ENCODE measurements around the gene RALA.
"Not testable (repeated sequence)": the region's sequence is repeated elsewhere in the genome, so short reads cannot be mapped to it uniquely, and the experiment has no call there.

The RALA gene

DNA sequence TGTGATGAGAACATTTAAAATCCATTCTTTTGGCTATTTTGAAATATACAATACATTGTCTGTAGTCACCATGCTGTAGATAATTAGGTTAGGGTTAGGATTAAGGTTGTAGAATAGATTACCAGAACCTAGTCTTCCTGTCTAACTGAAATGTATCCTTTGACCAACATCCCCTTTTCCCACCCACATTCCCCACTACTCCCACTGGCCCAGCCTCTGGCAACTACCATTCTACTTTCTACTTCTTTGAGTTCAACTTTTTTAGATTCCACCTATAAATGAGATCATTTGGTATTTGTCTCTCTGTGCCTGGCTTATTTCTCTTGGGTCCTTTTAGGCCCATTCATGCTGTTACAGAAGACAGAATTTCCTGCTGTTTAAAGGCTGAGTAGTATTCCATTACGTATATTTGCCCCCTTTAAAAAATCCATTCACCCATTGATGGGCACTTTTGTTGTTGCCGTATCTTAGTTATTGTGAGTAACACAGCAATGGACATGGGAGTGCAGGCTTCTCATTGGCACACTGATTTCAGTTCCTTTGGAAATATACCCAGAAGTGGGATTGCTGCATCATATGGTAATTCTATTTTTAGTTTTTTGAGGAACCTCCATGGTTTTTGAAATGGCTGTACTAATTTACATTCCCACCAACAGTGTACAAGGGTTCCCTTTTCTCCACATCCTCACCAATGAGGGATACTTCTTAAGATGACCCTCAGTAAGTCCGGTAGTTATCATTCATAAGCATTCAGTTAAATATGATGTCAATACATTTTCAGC is 104.0 kb downstream of the RALA start:
- DNase-seq (ENCODE audit: low read depth) = no peak

DNA sequence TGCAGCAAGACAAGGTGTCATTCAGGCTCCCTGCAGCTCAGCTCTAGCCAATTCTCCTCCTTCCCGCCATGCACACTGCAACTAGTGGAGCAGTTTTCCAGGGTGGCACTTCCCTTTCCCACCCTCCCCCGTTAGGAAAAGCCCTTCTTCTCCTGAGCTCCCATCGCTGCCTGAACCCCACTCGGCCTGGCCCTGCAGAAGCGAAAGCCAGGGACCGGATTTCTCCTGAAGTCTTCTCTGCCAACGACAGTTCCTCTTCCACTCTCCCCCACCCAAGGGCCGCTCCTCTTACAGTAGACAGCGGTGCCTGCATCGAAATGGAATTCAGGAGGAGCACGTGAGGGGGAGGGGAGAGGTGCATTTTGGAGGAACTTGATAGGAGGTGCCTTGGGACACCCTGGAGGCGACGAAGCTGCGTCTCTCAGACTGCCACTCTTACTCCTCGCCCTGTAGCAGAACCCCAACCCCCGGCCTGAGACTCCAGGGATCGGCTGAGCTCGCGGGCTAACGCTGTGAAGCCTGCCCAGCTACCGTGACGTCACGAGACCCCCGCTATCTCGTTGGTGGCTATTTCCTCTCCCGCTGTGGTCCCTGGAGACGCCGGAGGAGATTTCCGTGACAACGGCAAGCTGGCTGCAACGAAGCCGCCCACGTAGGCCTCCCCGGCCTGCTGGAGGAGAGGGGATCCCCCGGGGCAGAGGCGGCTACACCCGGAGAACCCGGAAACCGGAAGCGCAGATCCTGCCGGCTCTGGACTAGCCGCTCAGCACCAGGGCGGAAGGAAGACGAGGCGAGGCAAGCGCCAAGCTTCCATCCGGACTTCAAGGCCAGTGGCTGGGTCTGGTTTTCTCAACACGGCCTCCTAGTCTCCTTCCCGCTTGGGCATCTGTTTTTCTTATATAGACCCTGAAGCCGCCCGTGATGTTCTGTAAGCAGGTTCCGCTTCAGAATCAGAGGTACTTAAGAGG is 109.7 kb downstream of the RALA start:
- DNase-seq (ENCODE audit: low read depth) = peak; percentile 62

DNA sequence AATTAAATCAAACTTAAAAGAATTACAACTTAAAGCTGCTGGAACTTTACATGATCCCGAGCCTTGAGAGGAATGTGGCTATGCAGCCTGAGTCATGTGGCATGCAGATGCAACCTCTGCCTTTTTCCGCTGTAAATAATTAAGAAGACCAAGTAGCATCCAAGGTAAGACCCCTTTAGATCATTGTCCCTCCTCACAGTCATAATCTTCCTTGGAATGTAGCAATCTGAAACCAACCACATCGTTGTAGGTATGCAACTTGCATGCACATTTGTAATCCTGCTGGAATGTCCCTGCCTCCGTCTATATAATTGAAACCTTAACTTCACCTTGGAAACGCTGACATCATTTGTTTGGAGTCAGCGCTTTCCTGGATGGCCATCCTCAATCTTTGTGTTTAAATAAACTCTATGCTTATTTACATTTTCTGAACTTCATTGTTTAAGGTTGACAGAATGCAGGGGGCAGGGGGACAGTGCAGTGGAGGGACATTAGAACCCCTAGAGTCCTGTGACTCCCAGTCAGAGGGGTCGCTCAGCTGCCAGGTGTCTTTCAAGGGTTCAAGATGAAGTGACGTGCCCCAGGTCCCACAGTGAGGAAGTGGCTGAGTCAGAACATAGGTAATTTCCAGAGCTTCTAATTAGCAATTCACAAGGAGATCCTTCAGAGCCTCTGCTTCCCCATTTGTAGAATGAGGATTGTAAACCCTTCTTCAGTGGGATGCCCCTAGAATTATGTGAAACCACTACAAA is 110.7 kb downstream of the RALA start:
- no peak for DNase-seq (ENCODE audit: low read depth)

DNA sequence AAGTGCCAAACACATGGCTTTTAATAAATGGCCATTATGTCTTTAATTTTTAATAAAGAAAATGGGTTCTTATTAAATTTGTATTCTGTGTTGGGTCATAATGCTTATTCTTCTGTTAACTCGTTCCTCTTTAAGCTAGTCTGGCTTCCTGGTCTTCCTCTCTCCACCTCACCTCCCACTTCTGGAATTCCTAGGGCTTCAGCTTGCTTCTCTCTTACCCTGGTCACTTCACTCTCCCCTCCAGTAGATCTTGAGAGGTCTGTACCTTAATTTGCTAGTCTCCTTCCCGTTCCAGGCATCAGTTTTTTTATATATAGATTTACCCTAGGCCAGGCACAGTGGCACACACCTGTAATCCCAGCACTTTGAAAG is 111.2 kb downstream of the RALA start:
- DNase-seq (ENCODE audit: low read depth) = no peak

DNA sequence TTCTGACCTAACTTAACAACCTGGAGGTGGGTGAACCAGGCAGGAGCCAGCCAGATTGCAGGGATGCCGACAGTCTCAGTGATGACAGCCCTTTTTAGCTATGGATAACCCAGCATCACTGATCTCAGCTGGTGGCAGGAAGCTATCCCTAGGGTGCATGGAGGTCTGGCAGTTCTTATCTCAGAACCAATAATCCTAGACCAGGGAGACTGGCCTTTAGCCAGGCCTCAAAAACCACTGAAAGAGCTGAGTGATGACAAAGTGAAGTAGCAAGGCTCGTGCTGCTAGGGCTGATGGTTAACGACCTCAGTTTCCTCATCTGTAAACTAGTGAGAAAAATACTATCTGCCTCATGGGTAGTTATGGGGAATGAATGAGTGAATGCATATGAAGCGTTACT is 112.5 kb downstream of the RALA start:
- DNase-seq (ENCODE audit: low read depth) = no peak

DNA sequence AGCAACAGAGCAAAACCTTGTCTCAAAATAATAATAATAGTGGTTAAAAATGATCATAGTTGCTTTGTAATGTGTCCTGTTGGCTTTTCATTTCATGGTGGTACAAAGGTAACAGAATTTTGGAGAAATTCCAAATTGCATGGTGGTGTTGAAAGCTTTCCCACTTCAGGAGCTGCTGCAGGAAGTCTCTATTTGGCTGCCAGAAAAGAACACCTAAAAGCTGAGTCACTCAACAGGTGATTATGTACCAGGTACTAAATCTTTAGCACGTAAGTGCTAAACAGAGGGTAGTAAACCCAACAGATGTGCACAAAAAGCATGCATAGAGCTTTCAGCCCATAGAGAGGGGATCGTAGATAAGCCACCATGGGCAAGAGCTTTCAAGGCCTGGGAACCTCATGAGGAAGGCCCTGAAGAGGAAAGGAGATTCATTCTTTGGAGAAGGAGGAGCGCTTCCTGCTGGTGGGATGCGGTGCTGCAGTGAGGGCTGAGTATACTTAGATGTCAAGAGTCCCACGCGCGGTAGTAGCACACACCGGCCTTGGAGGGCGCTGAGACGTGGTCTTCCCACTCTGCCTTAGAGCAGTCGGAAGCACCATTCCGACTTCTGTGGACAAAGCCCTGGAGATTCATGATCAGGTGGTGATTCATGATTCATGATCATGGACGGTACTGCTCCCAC is 118.7 kb downstream of the RALA start:
- DNase-seq (ENCODE audit: low read depth) = peak; percentile 15

DNA sequence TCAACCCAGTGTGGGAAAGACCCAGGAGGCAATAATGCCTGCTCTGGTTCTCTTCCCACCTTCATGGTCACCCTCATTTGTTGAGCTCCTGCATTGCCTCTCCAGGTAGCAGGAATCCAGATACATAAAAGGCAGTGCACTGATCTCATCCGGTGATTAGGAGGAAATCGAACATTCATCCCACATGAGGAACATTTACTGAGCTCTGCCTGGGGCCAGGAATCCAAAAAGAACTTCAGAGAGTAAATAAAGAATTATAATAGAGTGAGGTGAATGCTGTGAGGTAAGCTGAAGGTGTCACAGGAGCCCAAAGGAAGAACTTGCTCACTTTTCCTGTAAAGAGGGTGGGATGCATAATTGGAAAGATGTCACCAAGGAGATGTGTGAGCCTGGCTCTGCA is 121.2 kb downstream of the RALA start:
- DNase-seq (ENCODE audit: low read depth) = no peak

DNA sequence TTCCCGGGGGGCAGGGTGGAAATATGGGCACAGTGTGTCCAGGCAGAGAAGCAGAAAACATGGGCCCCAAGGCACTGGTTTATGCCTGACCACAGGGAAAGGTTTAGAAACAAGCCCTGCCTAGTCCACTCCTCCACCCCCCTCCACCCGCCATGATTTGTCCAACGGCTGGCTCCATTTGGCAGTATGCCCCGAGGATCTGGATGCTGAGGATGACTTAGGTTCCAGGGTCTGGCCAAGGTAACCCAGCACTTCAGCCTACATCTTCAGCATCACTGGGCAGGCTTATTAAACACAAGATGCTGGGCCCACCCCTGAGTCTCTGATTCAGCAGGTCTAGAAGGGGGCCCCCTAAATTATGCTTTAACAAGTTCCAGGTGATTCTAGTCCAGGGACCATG is 121.9 kb downstream of the RALA start:
- DNase-seq (ENCODE audit: low read depth) = no peak

DNA sequence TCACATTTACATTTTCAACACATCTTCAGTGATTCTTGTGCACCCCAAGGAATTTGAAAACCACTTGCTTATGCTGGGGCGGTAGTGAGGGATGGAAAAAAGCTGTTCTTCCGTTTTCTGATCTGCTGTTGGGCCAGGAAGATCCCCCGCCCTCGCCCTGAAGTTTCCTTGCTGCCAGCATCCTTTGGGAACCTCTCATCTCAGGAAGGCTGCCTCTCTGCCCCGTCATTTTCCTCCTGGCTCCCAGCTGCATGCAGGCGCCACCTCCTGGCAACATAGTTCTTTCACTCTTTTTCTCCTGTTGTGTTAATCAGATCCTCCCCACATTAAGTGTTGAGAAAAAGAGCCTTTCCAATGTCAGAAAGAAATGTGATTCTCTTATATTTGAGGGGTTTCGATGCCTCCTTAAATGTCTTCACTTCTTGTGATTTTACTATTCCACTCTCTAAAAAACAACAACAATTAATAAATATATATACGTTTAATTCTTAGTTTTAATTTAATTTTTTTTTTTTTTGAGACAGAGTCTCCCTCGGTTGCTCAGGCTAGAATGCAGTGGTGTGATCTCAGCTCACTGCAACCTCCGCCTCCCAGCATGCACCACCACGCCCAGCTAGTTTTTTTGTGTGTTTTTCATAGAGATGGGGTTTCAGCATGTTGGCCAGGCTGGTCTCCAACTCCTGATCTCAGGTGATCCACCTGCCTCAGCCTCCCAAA is 122.9 kb downstream of the RALA start:
- peak; percentile 15 for DNase-seq (ENCODE audit: low read depth)

DNA sequence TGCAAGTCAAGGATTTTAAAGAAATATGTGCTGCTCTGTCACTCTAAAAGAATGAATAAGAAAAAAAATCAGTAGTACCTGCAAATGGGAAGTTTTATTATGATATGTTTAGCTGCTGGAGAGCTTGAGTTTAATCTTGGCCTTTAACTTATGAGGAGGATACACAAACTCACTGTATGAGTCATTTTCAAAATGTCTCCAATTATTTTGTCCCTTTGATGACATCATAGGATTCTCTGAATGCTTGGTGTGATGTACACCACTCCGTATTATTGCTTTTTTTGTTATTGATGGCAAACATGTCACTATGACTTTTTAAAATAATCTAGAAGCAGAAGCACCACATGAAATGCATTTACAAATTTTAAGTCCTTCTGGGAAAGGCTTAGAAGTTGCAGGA is 125.8 kb downstream of the RALA start:
- DNase-seq (ENCODE audit: low read depth) = no peak

DNA sequence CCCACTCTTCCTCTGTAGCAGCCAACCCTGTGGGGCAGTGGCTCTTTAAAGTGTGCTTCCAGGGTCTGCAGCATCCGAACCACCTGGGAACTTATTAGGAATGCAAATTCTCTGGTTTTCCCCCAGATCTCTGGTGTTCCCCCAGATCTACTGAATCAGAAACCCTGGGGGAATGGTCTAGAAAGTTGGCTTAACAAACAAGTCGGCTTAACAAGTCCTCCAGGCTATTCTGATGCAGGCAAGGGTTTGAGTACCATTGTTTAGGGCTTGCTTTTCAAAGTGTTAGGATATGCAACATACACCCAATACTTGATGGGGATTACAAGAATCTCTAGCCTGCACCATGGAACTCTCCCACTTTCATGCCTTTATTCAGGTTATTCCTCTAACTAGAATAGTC is 126.3 kb downstream of the RALA start:
- DNase-seq (ENCODE audit: low read depth) = no peak

DNA sequence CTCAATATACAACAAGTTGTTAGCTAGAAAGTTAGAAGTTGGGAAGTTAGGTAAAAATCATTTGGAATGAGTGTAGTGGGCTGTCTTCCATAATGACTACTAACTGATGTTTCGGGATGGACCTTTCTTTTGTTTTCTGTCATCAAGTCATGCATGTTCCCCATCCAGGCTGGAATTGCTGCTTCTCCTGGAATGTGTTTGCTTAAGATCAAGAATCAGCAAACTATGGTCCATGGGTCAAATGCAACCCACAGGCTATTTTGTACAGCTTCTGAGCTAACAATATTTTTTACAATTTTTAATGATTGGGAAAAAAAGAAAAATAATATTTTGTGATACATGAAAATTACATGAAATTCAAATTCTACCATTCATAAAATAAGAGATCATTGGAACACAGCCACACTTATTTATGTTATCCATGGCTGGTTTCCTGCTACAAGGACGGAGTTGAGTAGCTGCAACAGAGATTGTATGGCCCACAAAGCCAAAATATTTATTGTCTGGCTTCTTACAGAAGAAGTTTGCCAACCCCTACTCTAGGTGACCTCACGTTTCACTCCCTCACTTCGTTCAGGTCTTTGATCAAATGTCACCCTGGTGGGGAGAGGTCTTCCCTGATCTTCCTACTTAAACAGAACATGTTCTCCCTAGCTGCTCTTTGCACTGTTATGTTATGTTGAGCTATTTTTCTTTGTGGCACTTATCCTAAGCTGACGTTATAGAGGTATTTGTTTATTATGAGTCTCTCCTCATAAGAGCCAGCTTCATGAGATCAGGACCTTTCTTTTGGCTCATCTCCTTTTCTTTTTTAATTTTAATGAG is 127.1 kb downstream of the RALA start:
- no peak for DNase-seq (ENCODE audit: low read depth)

DNA sequence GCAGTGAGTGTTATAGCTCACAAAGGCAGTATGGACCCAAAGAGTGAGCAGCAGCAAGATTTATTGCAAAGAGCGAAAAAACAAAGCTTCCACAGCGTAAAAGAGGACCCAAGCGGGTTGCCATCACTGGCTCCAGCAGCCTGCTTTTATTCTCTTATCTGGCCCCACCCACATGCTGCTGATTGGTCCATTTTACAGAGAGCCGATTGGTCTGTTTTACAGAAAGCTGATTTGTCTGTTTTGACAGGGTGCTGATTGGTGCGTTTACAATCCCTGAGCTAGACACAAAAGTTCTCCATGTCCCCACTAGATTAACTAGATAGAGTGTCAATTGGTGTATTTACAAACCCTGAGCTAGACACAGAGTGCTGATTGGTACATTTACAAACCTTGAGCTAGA is 129.9 kb downstream of the RALA start:
- not testable (repeated sequence) for DNase-seq (ENCODE audit: low read depth)

DNA sequence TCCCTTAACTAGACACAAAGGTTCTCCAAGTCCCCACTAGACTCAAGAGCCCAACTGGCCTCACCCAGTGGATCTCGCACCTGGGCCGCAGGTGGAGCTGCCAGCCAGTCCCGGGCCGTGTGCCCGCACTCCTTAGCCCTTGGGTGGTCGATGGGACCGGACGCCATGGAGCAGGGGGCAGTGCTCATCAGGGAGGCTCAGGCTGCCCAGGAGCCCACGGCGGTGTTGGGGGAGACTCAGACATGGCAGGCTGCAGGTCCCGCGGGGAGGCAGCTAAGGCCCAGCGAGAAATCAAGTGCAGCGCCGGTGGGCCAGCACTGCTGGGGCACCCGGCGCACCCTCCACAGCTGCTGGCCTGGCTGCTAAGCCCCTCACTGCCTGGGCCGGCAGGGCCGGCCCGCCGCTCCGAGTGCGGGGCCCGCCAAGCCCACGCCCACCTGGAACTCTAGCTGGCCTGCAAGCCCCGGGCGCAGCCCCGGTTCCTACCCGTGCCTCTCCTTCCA is 130.5 kb downstream of the RALA start:
- no peak for DNase-seq (ENCODE audit: low read depth)

DNA sequence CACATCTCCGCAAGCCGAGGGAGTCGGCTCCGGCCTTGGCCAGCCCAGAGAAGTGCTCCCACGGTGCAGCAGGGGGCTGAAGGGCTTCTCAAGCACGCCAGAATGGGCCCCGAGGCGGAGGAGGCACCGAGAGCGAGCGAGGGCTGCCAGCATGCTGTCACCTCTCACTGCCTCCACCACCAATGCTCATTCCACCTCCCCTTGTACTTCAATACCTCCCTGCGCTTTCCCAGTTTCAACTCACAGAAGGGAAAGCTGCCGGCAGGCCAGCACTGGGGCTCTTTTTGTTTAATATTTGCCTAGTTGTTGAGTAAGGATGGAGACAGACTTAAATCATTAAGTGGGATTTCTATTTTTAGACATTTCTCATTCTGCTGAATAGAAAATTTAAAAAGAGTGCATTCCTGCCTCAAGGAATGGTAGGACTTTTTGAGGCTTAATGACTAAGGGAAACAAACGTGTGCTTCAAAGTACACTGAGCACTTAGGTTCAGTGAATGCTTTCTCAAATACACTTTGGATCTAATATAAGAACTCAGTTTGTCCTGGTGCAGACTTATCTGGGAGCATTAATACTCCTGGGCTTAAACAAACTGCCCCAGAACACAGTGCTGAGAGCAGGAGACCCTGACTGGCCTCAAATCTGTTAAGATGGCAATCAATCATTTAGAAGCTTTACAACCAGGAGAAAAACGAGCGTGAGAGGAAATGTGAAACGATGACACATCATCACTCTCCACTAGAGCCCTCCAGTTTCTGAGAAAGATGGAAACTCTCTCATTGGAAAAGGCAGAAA is 131.2 kb downstream of the RALA start:
- no peak for DNase-seq (ENCODE audit: low read depth)

DNA sequence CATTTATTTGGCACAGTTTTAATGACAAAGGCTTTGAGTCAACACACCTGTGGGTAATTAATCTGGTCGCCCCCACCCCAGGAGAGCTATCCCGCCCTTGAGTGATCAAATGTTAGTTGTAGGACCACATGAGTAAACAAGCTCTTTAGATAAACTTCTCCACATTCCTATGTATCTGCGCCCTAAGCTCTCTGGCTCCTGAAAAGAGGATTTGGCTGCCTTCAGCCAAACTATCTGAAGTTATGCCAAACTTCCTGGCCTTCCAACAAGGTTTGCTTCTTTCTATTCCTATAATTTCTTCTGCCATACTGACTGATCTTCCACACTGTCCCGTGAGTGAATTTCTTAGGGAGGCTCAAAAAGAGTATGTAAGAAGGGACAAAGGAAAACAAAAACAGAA is 134.2 kb downstream of the RALA start:
- no peak for DNase-seq (ENCODE audit: low read depth)
